CD14-positive monocyte (primary cell): Measurements from ENCODE around the gene DET1. TPM values are rescaled to one million over a fixed set of nuclear protein-coding genes. Genes with fewer than 3 reads are reported as not detected.

Experiments
- DNase-seq, 3 donors: peaks; one replicate each; pipeline ENCODE4 v3.0.0-alpha.2; 2011 to 2022
- H2AFZ ChIP-seq: 2 replicates; pipeline ENCODE4 v1.6.0; 2012; ENCODE audit warnings: mild to moderate bottlenecking, low read depth, low read length, inconsistent platforms; ENCODE audit not compliant: insufficient read depth, poor library complexity, severe bottlenecking
- H3K27ac ChIP-seq, 2 donors: 1 replicate in 1 of 2; 2 replicates in 1 of 2; pipeline ENCODE4 v1.5.1; 2012 to 2013; ENCODE audit warnings: low read length in 2 of 2, control low read depth in 1 of 2, inconsistent platforms in 1 of 2, low read depth in 1 of 2, mild to moderate bottlenecking in 1 of 2
- H3K27me3 ChIP-seq, 2 donors: one replicate each; pipeline versions ENCODE4 v1.6.0 to v1.6.1; 2011 to 2013; ENCODE audit warnings: low read length in 2 of 2; ENCODE audit not compliant: control insufficient read depth in 2 of 2, insufficient read depth in 2 of 2
- H3K36me3 ChIP-seq, 2 donors: replicated peaks in 1 of 2; 1 replicate in 1 of 2; 2 replicates in 1 of 2; pipeline versions ENCODE4 v1.5.1 to v1.6.1; 2012 to 2013; ENCODE audit warnings: low read length in 2 of 2, control low read depth in 1 of 2, inconsistent platforms in 1 of 2, mild to moderate bottlenecking in 1 of 2; ENCODE audit not compliant: insufficient read depth in 2 of 2, control insufficient read depth in 1 of 2
- H3K4me1 ChIP-seq, 2 donors: 1 replicate in 1 of 2; 2 replicates in 1 of 2; pipeline versions ENCODE4 v1.5.1 to v1.6.1; 2012 to 2013; ENCODE audit warnings: low read length in 2 of 2, control low read depth in 1 of 2, inconsistent platforms in 1 of 2, mild to moderate bottlenecking in 1 of 2, moderate library complexity in 1 of 2; ENCODE audit not compliant: insufficient read depth in 2 of 2, control insufficient read depth in 1 of 2
- H3K4me2 ChIP-seq: replicated peaks from 2 replicates; pipeline ENCODE3; 2012; ENCODE audit warnings: low read length, moderate library complexity, mild to moderate bottlenecking; ENCODE audit not compliant: poor library complexity, severe bottlenecking; ENCODE audit errors: extremely low read depth
- H3K4me3 ChIP-seq, 3 experiments: fragments of 200-600 bp in 1 of 3; sonication (generic) in 1 of 3; replicated peaks in 1 of 3; 1 replicate in 2 of 3; 2 replicates in 1 of 3; pipeline ENCODE4 v1.5.1; 2011 to 2013; ENCODE audit warnings: low read length in 3 of 3, mild to moderate bottlenecking in 3 of 3, control low read depth in 2 of 3, low read depth in 2 of 3, inconsistent platforms in 1 of 3, moderate library complexity in 1 of 3
- H3K79me2 ChIP-seq: 2 replicates; pipeline ENCODE4 v1.6.0; 2012; ENCODE audit warnings: mild to moderate bottlenecking, control low read depth, inconsistent platforms, low read length, moderate library complexity; ENCODE audit not compliant: insufficient read depth
- H3K9ac ChIP-seq: 2 replicates; pipeline ENCODE4 v1.6.0; 2017; ENCODE audit warnings: low read length, mild to moderate bottlenecking; ENCODE audit not compliant: insufficient read depth, poor library complexity, severe bottlenecking
- H3K9me3 ChIP-seq, 2 donors: replicated peaks in 1 of 2; 1 replicate in 1 of 2; 2 replicates in 1 of 2; pipeline versions ENCODE4 v1.5.1 to v1.6.1; 2012 to 2013; ENCODE audit warnings: low read length in 2 of 2, control low read depth in 1 of 2; ENCODE audit not compliant: control insufficient read depth in 1 of 2, insufficient read depth in 1 of 2
- H4K20me1 ChIP-seq: 2 replicates; pipeline ENCODE4 v1.6.0; 2012; ENCODE audit warnings: mild to moderate bottlenecking, low read length, control low read depth, moderate library complexity; ENCODE audit not compliant: insufficient read depth
- H3K27ac Mint-ChIP-seq, 7 donors: one replicate each; pipeline ENCODE4 v1.8.0; 2020; ENCODE audit warnings: mild to moderate bottlenecking in 7 of 7, mixed read lengths in 7 of 7, moderate library complexity in 6 of 7, inconsistent platforms in 2 of 7
- H3K27me3 Mint-ChIP-seq, 3 donors: one replicate each; pipeline ENCODE4 v1.8.0; 2021 to 2022; ENCODE audit warnings: low read depth in 3 of 3, mild to moderate bottlenecking in 3 of 3, mixed read lengths in 3 of 3, moderate library complexity in 3 of 3, inconsistent platforms in 1 of 3
- H3K36me3 Mint-ChIP-seq, 2 donors: one replicate each; pipeline ENCODE4 v1.8.0; 2020; ENCODE audit warnings: mixed read lengths in 2 of 2, inconsistent platforms in 1 of 2, mild to moderate bottlenecking in 1 of 2
- H3K4me1 Mint-ChIP-seq: one replicate; pipeline ENCODE4 v1.8.0; 2020; ENCODE audit warnings: mild to moderate bottlenecking, mixed read lengths
- H3K4me3 Mint-ChIP-seq, 2 donors: one replicate each; pipeline ENCODE4 v1.8.0; 2020; ENCODE audit warnings: mild to moderate bottlenecking in 2 of 2, mixed read lengths in 2 of 2, moderate library complexity in 1 of 2
- H3K9me3 Mint-ChIP-seq, 7 donors: one replicate each; pipeline ENCODE4 v1.8.0; 2020 to 2022; ENCODE audit warnings: mixed read lengths in 7 of 7, mild to moderate bottlenecking in 6 of 7, moderate library complexity in 6 of 7, inconsistent platforms in 2 of 7
- WGBS: methylation state at CpG from one replicate; pipeline ENCODE4 v1.1.5; 2013; ENCODE audit warnings: missing lambda C conversion rate; ENCODE audit not compliant: insufficient coverage; 5-methylcytosine and 5-hydroxymethylcytosine counted together
- intact Hi-C, 2 donors: fragments of 100-400 bp; cut with micrococcal nuclease; formaldehyde crosslinking; loops; one replicate each; pipeline versions ENCODE4 v1.15.0 to v1.15.1; 2023
- polyA plus RNA-seq, 3 donors: library from polyadenylated mRNA; depleted of rRNA in 1 of 3; unstranded in 2 of 3; stranded (reverse) in 1 of 3; fragments of 300-500 nt in 2 of 3; fragments of >200 nt in 1 of 3; fragmentation: Illumina TruSeq in 2 of 3; gene quantifications; 1 replicate in 2 of 3; 2 replicates in 1 of 3; pipeline ENCODE4 v1.2.3, GENCODE V29; 2012 to 2021
- TF ChIP-seq, protein P1 (sequence below): fragments of 200-600 bp; IDR thresholded peaks from one replicate; pipeline ENCODE4 v1.8.0; 2022; ENCODE audit warnings: antibody characterized with exemption, mild to moderate bottlenecking

DET1 gene
- polyA plus RNA-seq, 3 donors = 0.88 to 3.4 (median 1.8) TPM

DNA sequence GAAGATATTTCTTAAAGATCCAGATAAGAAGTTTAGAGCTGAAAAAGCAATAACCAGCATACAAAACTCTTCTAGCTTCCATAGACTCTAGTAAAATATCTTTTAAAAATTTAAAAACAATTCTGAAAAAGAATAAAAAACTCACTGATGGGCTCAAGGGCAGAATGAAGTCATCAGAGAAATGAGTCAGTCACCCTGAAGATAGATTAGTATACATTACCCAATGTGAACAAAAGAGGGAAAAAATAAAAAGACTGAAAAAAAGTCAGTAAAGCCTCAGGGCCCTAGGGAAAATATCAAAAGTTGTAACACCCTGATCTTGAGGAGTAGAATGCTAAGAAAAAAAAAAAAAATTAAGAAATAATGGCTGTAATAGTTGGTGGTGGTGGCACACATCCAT lies 11.4 kb downstream of the DET1 start:
- Histone ChIP-seq H3K36me3 (peaks cover 13 to 16% of the 10 kb centered on the region in 2 donors), H3K4me3 (no peak overlapping the region), H2AFZ (no peak overlapping the region), H3K4me2 (no peak overlapping the region), H3K27ac (no peak overlapping the region), H3K27me3 (no peaks in the 10 kb centered on the region), H3K4me1 (no peaks in the 10 kb centered on the region), H3K79me2 (no peaks in the 10 kb centered on the region), H4K20me1 (no peaks in the 10 kb centered on the region), H3K9me3 (peaks cover 0 to 3% of the 10 kb centered on the region in 2 donors), H3K9ac (no peak overlapping the region)
- no peaks in the 10 kb centered on the region for H3K27me3 Mint-ChIP-seq
- intact Hi-C loops = no loop called here
- H3K9me3 Mint-ChIP-seq = peaks cover 3 to 13% (median 10%) of the 10 kb centered on the region in 7 donors
- TF ChIP-seq, protein P1, sequence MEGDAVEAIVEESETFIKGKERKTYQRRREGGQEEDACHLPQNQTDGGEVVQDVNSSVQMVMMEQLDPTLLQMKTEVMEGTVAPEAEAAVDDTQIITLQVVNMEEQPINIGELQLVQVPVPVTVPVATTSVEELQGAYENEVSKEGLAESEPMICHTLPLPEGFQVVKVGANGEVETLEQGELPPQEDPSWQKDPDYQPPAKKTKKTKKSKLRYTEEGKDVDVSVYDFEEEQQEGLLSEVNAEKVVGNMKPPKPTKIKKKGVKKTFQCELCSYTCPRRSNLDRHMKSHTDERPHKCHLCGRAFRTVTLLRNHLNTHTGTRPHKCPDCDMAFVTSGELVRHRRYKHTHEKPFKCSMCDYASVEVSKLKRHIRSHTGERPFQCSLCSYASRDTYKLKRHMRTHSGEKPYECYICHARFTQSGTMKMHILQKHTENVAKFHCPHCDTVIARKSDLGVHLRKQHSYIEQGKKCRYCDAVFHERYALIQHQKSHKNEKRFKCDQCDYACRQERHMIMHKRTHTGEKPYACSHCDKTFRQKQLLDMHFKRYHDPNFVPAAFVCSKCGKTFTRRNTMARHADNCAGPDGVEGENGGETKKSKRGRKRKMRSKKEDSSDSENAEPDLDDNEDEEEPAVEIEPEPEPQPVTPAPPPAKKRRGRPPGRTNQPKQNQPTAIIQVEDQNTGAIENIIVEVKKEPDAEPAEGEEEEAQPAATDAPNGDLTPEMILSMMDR = no peak
- peaks cover 2% of the 10 kb centered on the region for H3K4me1 Mint-ChIP-seq
- DNase-seq = no peak
- no peak overlapping the region for H3K4me3 Mint-ChIP-seq
- no peak overlapping the region for H3K27ac Mint-ChIP-seq
- peaks cover 17 to 29% of the 10 kb centered on the region in 2 donors for H3K36me3 Mint-ChIP-seq

DNA sequence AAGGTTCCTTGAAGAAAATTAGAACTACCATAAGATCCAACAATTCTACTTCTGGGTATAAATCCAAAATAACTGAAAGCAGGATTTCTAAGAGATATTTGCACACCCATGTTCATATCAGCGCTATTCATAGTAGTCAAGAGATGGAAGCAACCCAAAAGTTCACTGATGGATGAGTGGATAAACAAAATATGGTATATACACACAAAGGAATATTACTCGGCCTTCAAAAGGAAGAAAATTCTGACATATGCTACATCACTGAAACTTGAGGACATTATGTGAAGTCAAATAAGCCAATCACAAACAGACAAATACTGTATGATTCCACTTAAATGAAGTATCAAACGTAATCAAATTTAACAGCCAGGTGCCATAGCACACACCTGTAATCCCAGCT lies 13.1 kb downstream of the DET1 start:
- Histone ChIP-seq H3K4me2 (no peak overlapping the region), H3K27ac (no peak overlapping the region), H3K4me1 (no peaks in the 10 kb centered on the region), H3K9ac (no peak overlapping the region), H3K4me3 (no peak overlapping the region), H3K9me3 (peaks cover 0 to 3% of the 10 kb centered on the region in 2 donors), H2AFZ (no peak overlapping the region), H3K79me2 (no peaks in the 10 kb centered on the region), H4K20me1 (no peaks in the 10 kb centered on the region), H3K27me3 (no peaks in the 10 kb centered on the region), H3K36me3 (peaks cover 24 to 33% of the 10 kb centered on the region in 2 donors)
- peaks cover 22 to 39% of the 10 kb centered on the region in 2 donors for H3K36me3 Mint-ChIP-seq
- TF ChIP-seq, protein P1 = no peak
- H3K4me1 Mint-ChIP-seq = peaks cover 2% of the 10 kb centered on the region
- no peak overlapping the region for H3K27ac Mint-ChIP-seq
- 100% methylated on average over 1 of the region's 3 CpGs for WGBS
- DNase-seq = no peak
- no peaks in the 10 kb centered on the region for H3K27me3 Mint-ChIP-seq
- intact Hi-C loops = no loop called here
- H3K9me3 Mint-ChIP-seq = peaks cover 3 to 13% (median 10%) of the 10 kb centered on the region in 7 donors
- no peak overlapping the region for H3K4me3 Mint-ChIP-seq
